ENCODE measurements around the gene LRRC7.

LRRC7 gene

GRCh38 chr1:69585666-69586065 is 17.9 kb downstream of the LRRC7 start:
- H3K4me3 ChIP-seq (ENCODE audit: low read depth, low read length): no peak overlapping the region
- no peak for DNase-seq (ENCODE audit: low read depth)
- no peak for TF ChIP-seq CTCF (IDR thresholded peaks at IDR 0.05; ENCODE audit: low read depth, low read length, missing control alignments)

DNA sequence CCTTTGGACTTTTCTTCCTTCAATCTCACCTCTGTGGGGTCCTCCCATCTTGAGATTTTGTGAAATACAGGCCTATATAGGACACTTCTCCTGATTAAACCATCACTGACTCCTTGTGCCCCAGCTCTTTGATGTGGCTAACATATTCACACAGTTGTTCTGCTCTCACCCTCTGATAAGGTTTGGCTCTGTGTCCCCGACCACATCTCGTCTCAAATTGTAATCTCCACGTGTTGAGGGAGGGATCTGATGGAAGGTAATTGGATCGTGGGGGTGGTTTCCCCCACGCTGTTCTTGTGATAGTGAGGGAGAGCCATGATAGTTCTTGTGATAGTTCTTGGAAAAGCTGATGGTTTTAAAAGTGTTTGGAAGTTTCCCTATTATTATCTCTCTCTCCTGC is 19.7 kb downstream of the LRRC7 start:
- TF ChIP-seq CTCF (IDR thresholded peaks at IDR 0.05; ENCODE audit: low read depth, low read length, missing control alignments): no peak
- H3K4me3 ChIP-seq (ENCODE audit: low read depth, low read length): no peak overlapping the region
- no peak for DNase-seq (ENCODE audit: low read depth)

DNA sequence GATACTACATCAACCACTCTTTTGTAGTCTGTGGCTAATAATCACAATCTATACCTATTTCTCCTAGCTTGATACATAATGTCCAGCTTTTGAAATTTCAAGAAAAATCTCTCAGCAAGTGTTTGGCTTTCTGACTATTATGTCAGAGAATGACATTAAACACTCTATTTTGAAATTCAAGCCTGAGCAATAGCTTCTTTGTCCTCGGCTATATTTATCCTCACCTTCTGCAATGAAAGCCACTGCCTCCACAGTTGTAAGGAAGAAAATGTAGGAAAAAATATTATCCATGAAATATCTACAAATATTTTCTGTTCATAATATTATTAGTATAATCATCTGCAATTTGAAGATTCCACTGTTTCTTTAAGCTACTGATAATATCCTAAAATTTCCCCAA is 22.1 kb downstream of the LRRC7 start:
- no peak for DNase-seq (ENCODE audit: low read depth)
- H3K4me3 ChIP-seq (ENCODE audit: low read depth, low read length): no peak overlapping the region
- TF ChIP-seq CTCF (IDR thresholded peaks at IDR 0.05; ENCODE audit: low read depth, low read length, missing control alignments): no peak

DNA sequence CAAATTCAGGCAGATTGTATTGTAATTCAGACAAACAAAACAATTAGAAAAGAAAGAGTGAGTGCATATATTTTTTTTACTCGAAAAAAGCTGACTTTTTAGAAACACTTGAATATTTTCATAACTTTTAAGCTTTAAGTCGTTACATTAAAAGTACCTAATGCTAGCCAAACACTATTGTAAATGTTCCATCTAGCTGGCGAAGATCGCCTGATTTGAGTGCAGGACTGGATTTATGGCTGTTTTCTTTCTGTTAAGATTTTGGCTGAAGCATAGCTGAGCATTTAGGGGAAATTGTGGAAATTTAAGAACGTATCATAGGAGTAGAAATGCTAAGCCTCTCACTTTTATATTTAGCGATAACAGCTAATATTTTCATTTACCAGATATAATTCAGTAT is 24.6 kb downstream of the LRRC7 start:
- no peak for DNase-seq (ENCODE audit: low read depth)
- no peak overlapping the region for H3K4me3 ChIP-seq (ENCODE audit: low read depth, low read length)
- no peak for TF ChIP-seq CTCF (IDR thresholded peaks at IDR 0.05; ENCODE audit: low read depth, low read length, missing control alignments)

DNA sequence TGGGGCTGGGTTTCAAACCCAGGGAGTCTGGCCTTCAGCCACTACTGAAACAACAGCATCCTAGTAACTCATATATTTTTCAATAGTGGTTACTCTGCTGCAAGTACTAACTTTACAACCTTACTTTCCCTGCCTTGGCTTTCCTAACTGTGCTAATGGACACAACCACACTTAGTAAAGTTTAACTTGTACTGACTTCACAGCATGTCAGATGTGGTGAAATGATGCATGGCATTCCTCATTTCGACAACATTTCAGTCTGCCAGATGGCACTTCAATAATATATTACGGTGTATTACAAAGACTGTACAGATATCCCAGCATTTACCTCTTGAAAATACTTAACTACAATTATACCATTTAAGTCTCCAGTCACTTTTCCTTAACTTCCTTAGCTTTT is 27.8 kb downstream of the LRRC7 start:
- no peak for TF ChIP-seq CTCF (IDR thresholded peaks at IDR 0.05; ENCODE audit: low read depth, low read length, missing control alignments)
- DNase-seq (ENCODE audit: low read depth): no peak
- H3K4me3 ChIP-seq (ENCODE audit: low read depth, low read length): no peak overlapping the region

DNA sequence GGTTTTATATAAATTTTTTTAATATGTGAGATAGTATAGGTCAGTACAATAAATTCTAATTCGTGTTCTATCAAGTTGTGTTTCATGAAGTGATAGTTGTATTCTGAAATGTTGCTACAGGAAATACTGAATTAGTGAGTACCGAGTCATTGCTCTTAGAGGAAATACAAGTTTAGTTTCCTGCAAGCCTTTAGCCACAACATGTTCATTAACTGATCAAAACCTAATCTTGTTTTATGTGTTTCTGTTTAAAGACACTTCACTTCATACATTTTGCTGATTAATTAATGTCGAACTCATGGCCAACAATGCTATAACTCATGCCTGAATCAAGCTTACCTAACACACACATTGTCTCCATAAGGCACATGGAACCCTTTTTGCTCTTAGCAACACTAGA is 43.6 kb downstream of the LRRC7 start:
- no peak overlapping the region for H3K4me3 ChIP-seq (ENCODE audit: low read depth, low read length)
- no peak for DNase-seq (ENCODE audit: low read depth)
- TF ChIP-seq CTCF (IDR thresholded peaks at IDR 0.05; ENCODE audit: low read depth, low read length, missing control alignments): no peak

DNA sequence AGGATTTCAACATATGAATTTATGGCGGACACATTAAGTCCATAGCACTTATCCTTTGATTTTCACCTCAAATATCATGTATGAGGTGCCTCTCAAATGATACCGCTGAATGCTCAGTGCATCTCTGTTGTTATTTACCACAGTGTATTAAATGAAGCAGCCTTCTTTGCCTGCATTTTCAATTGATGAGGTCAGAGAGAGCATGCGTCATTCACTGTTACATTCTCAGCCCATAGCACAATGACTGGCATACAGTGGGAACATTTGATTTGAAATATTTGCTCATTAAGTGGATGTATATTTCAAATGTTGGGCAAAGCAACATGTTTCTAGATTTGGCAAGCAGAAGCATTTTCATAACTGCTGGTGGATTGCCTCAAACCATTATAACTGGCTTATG is 45.7 kb downstream of the LRRC7 start:
- DNase-seq (ENCODE audit: low read depth): no peak
- H3K4me3 ChIP-seq (ENCODE audit: low read depth, low read length): no peak overlapping the region
- no peak for TF ChIP-seq CTCF (IDR thresholded peaks at IDR 0.05; ENCODE audit: low read depth, low read length, missing control alignments)
